CD4-positive, CD25-positive, alpha-beta regulatory T cell (primary cell): ENCODE results near the gene RAB6B. TPM values are rescaled to one million over a fixed set of nuclear protein-coding genes. Genes with fewer than 3 reads are reported as not detected.

Experiments used
- ATAC-seq, 2 donors: fragments of 150-1000 bp; cut with Tn5 transposase; one replicate each; pipeline ENCODE4 v1.10.0; 2021; ENCODE audit warnings: low read depth in 2 of 2, moderate number of reproducible peaks in 2 of 2, moderate library complexity in 1 of 2
- DNase-seq, 3 donors: peaks; one replicate each; pipeline versions ENCODE4 v3.0.0 to v3.0.0-alpha.2; 2012 to 2022; ENCODE audit warnings: mixed read lengths in 1 of 3
- H3K27ac ChIP-seq: one replicate; pipeline ENCODE4 v1.7.0; 2013; ENCODE audit warnings: mild to moderate bottlenecking, low read length; ENCODE audit not compliant: insufficient read depth, poor library complexity, severe bottlenecking
- H3K27me3 ChIP-seq: one replicate; pipeline ENCODE4 v1.7.0; 2013; ENCODE audit warnings: low read length; ENCODE audit not compliant: control insufficient read depth, insufficient read depth
- H3K36me3 ChIP-seq: one replicate; pipeline ENCODE4 v1.7.0; 2013; ENCODE audit warnings: mild to moderate bottlenecking, low read length, moderate library complexity; ENCODE audit not compliant: control insufficient read depth, insufficient read depth
- H3K4me1 ChIP-seq: 2 replicates; pipeline ENCODE4 v1.7.0; 2013; ENCODE audit warnings: mild to moderate bottlenecking, low read length; ENCODE audit not compliant: insufficient read depth, control insufficient read depth, poor library complexity, severe bottlenecking
- H3K4me3 ChIP-seq: one replicate; pipeline ENCODE4 v1.7.0; 2013; ENCODE audit warnings: low read depth, mild to moderate bottlenecking, low read length, moderate library complexity
- H3K9me3 ChIP-seq, 2 experiments: 1 replicate in 1 of 2; 2 replicates in 1 of 2; pipeline ENCODE4 v1.7.0; 2013; ENCODE audit warnings: low read length in 2 of 2, mild to moderate bottlenecking in 1 of 2, moderate library complexity in 1 of 2; ENCODE audit not compliant: control insufficient read depth in 2 of 2
- H3K27ac Mint-ChIP-seq, 3 donors: one replicate each; pipeline ENCODE4 v1.8.0; 2020 to 2022; ENCODE audit warnings: mild to moderate bottlenecking in 3 of 3, mixed read lengths in 3 of 3, moderate library complexity in 2 of 3
- H3K27me3 Mint-ChIP-seq: one replicate; pipeline ENCODE4 v1.8.0; 2022; ENCODE audit warnings: mild to moderate bottlenecking, mixed read lengths
- H3K36me3 Mint-ChIP-seq: one replicate; pipeline ENCODE4 v1.8.0; 2020; ENCODE audit warnings: mixed read lengths
- H3K4me1 Mint-ChIP-seq, 4 donors: one replicate each; pipeline ENCODE4 v1.8.0; 2020 to 2022; ENCODE audit warnings: mixed read lengths in 4 of 4, mild to moderate bottlenecking in 1 of 4
- H3K4me3 Mint-ChIP-seq, 4 donors: one replicate each; pipeline ENCODE4 v1.8.0; 2020 to 2022; ENCODE audit warnings: mild to moderate bottlenecking in 4 of 4, mixed read lengths in 4 of 4, moderate library complexity in 3 of 4
- H3K9me3 Mint-ChIP-seq, 7 donors: one replicate each; pipeline ENCODE4 v1.8.0; 2020 to 2022; ENCODE audit warnings: mixed read lengths in 7 of 7, mild to moderate bottlenecking in 3 of 7, moderate library complexity in 2 of 7
- polyA plus RNA-seq, 4 donors: library from polyadenylated mRNA; unstranded; fragments of 300-500 nt; fragmentation: Illumina TruSeq; gene quantifications; one replicate each; pipeline ENCODE4 v1.2.3, GENCODE V29; 2021
- total RNA-seq: library from RNA; stranded (reverse); gene quantifications from one replicate; pipeline ENCODE4 v1.2.3, GENCODE V29; 2022

Gene RAB6B
- total and polyA plus RNA-seq, 5 donors from 2014 or later: 0.16 to 0.94 (median 0.31) TPM

DNA sequence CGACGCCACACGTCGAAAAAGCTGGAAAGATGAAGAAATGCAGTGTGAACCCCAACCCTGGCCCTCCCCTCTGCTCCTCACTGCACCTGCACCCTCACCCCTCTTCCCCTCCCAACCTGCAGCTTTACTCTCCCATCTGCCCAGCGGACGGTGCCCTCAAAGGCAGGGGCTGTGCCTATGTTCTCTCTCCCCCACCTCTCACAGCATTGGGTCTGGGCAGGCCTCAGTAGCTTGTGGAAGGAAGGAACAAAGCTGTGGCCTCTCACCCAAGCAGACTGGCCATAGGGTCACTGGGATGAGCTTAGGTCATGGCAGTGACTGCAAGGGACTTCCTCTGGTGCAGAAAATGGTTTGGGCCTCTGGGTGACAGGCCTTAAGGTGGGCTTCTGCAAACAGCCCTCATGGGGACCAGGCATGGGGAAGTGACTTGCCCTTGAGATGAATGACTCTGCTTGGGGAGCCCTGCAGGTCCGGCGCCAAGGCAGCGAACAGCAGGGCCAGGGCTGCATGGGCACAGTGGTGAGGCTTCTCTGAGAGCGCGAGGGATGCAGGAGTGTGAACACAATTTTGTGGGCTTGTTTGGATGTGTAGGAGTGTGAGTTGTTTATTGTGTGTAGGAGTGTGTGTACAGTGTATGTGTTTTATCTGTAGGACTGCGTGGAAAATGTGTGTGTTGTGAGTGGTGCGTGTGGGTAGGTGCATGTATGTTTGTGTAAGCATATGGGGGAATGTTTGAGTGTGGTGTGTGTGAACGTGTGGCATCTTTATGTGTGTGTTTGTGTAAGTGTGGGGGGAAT is 60.9 kb downstream of the RAB6B start:
- H3K4me3 ChIP-seq: no peak overlapping the region
- no peaks in the 10 kb centered on the region for H3K27me3 ChIP-seq
- no peaks in the 10 kb centered on the region for H3K36me3 ChIP-seq
- H3K36me3 Mint-ChIP-seq: no peaks in the 10 kb centered on the region
- no peak overlapping the region for H3K27ac ChIP-seq
- peaks cover 0 to 1% (median 0%) of the 10 kb centered on the region in 7 donors for H3K9me3 Mint-ChIP-seq
- no peak for ATAC-seq
- H3K4me1 ChIP-seq: no peaks in the 10 kb centered on the region
- no peak overlapping the region for H3K27ac Mint-ChIP-seq
- H3K9me3 ChIP-seq: no peaks in the 10 kb centered on the region
- H3K4me1 Mint-ChIP-seq: no peaks in the 10 kb centered on the region
- H3K27me3 Mint-ChIP-seq: peaks cover 4% of the 10 kb centered on the region
- DNase-seq: no peak
- no peak overlapping the region for H3K4me3 Mint-ChIP-seq

DNA sequence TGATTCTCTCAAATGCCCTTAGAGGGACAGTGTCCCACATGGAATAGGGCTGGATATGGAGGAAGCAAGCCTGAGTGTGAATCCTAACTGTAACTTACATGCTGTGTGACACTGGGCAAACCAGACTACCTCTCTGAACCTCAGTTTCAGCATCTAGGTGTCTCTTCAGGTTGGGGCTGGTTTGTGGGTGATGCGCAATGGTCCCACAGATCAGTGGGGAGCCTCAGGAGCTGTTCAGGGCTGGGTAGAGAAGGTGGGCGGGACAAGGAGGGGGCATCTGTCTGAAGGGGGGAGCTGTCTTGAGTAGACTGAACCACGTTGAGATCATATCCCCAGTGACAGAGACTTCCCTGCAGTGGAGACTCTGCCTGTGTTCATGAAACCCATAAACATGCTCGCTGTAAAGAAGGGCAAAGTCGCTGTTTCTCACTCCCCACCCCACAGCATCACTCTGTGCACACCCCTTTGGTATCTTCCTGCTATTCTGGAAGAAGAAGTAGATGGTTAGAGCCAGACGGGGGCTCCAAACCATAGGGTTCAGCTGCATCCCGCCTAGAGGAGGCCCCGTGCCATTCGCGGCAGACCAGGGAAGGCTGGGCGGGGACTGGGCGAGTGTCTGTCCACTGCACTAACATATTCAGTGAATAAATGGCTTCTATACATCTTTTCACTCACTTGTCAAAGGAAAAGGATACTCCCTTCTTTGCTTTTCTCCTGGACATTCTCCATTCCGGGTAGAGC is 61.6 kb downstream of the RAB6B start:
- DNase-seq (no peak), ATAC-seq (no peak)
- Histone ChIP-seq H3K9me3 (no peaks in the 10 kb centered on the region), H3K4me1 (no peaks in the 10 kb centered on the region), H3K4me3 (no peak overlapping the region), H3K27me3 (no peaks in the 10 kb centered on the region), H3K36me3 (no peaks in the 10 kb centered on the region), H3K27ac (no peak overlapping the region)
- H3K27me3 Mint-ChIP-seq: peaks cover 4% of the 10 kb centered on the region
- H3K36me3 Mint-ChIP-seq: no peaks in the 10 kb centered on the region
- H3K27ac Mint-ChIP-seq: peak overlapping the region in 1 of 3 donors; percentile 15
- peaks cover 0 to 1% (median 0%) of the 10 kb centered on the region in 7 donors for H3K9me3 Mint-ChIP-seq
- no peak overlapping the region for H3K4me3 Mint-ChIP-seq
- H3K4me1 Mint-ChIP-seq: no peaks in the 10 kb centered on the region

DNA sequence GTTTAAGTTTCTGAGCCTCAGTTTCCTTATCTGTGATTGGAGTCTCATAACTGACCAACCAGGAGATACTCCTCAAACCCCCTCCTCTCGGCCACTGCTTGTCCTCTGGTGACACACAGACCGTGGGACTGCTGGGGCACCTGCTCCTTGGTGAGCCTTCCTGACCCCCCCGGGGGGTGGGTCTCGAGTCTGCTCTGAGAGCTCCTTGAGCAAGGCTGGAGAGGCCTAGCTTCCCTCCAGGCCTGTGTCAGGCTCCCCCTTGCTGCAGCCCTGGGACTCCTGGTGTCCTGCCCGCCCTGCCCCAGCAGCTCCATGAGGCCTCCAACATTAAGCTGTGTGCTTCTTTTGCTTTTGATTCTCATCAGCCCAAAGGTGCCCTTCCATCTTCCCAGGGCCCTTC is 62.4 kb downstream of the RAB6B start:
- DNase-seq (no peak), ATAC-seq (no peak)
- Mint-ChIP-seq H3K27ac (peak overlapping the region in 1 of 3 donors; percentile 15), H3K4me1 (no peaks in the 10 kb centered on the region), H3K36me3 (no peaks in the 10 kb centered on the region), H3K27me3 (peaks cover 4% of the 10 kb centered on the region), H3K4me3 (no peak overlapping the region), H3K9me3 (peaks cover 0 to 1% (median 0%) of the 10 kb centered on the region in 7 donors)
- Histone ChIP-seq H3K27me3 (no peaks in the 10 kb centered on the region), H3K4me1 (no peaks in the 10 kb centered on the region), H3K36me3 (no peaks in the 10 kb centered on the region), H3K9me3 (no peaks in the 10 kb centered on the region), H3K4me3 (no peak overlapping the region), H3K27ac (no peak overlapping the region)

DNA sequence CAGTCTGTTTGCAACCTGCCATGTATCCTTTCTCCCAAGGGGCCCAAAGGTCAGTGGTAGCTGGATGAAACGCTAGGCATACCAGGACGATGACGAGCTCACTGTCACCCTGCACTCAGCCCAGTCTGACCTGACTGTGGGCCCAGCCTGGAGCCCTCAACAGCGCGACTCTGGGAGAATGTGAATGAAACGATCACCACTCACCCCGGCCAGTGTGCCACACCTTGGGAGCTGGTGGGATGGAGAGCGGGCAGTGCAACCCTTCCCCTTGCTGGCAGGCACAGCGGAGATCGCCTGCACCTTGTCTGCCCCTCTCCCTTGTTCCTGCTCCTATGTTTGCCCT is 62.9 kb downstream of the RAB6B start:
- ATAC-seq: no peak
- H3K4me3 ChIP-seq: no peak overlapping the region
- H3K9me3 ChIP-seq: no peaks in the 10 kb centered on the region
- H3K4me3 Mint-ChIP-seq: no peak overlapping the region
- no peaks in the 10 kb centered on the region for H3K4me1 Mint-ChIP-seq
- H3K36me3 Mint-ChIP-seq: no peaks in the 10 kb centered on the region
- no peaks in the 10 kb centered on the region for H3K27me3 ChIP-seq
- H3K27ac ChIP-seq: no peak overlapping the region
- DNase-seq: no peak
- no peaks in the 10 kb centered on the region for H3K36me3 ChIP-seq
- H3K9me3 Mint-ChIP-seq: peaks cover 0 to 1% (median 0%) of the 10 kb centered on the region in 7 donors
- H3K27me3 Mint-ChIP-seq: peaks cover 4% of the 10 kb centered on the region
- H3K4me1 ChIP-seq: no peaks in the 10 kb centered on the region
- no peak overlapping the region for H3K27ac Mint-ChIP-seq

DNA sequence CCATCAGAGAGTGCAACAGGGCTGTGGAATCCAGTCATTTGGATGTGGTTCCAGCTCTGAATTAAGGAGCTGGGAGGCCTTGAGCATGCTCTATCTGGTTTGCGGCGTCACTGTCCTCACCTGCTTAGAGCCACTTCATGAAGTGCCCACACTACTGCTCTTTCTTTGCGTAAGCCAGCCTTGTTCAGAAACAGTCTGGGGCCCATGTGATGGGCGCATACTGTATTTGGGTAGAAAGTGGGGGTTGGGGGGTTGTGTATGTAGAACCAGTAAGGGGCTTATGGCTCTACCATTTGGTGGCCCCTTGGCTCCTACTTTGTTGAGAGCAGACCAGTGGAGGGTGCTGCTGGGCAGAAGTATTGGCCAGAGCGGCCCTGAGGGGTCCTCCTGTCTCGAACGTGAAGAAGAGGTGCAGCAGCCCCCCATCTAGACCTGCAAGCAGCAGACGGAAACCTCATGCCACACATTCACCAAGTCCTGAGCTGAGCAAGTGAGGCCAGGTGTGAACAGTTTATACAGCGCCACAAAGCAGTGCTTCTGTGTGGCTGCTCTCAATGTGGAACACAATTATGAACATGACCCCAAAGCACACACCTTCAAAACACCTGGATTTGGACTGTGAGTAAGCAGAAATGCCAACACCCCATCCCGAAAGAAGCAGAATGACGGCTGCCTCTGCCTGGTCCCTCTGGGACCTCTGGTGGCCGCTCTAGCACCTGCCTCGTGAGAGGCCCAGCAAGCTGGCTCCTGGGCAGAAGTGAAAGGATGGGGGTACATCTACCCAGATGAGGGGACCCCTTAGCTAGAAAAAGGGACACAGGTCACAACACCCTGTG is 63.5 kb downstream of the RAB6B start:
- ATAC-seq (no peak), DNase-seq (no peak)
- H3K27me3 ChIP-seq: no peaks in the 10 kb centered on the region
- H3K4me1 ChIP-seq: no peaks in the 10 kb centered on the region
- H3K4me3 ChIP-seq: no peak overlapping the region
- Mint-ChIP-seq H3K36me3 (no peaks in the 10 kb centered on the region), H3K27me3 (peaks cover 3% of the 10 kb centered on the region), H3K27ac (no peak overlapping the region), H3K9me3 (peaks cover 0 to 1% (median 0%) of the 10 kb centered on the region in 7 donors), H3K4me1 (no peaks in the 10 kb centered on the region), H3K4me3 (no peak overlapping the region)
- H3K27ac ChIP-seq: no peak overlapping the region
- no peaks in the 10 kb centered on the region for H3K9me3 ChIP-seq
- no peaks in the 10 kb centered on the region for H3K36me3 ChIP-seq

DNA sequence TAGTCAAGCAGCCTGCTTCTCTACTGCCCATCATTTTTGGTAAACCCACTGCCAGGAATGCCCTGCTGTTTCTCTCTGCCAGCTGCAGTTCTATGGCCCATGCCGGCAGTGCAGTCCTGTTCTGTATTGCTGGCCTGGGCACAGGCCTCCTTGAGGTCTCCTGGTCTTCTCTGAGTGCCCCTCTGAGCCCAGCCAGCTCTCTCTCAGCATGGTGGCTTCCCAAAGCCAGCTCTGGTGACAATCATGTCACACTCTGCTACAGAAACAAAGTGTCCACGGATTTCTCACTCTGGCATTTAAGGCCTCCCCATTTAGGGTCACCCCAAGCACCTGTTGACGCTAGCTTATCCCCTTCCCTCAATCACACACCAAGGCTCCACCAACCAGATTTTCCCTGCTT is 65.6 kb downstream of the RAB6B start:
- H3K9me3 ChIP-seq: no peaks in the 10 kb centered on the region
- no peaks in the 10 kb centered on the region for H3K27me3 ChIP-seq
- DNase-seq: no peak
- H3K36me3 ChIP-seq: peaks cover 6% of the 10 kb centered on the region
- no peak overlapping the region for H3K4me3 ChIP-seq
- H3K27ac ChIP-seq: no peak overlapping the region
- Mint-ChIP-seq H3K27ac (no peak overlapping the region), H3K4me3 (no peak overlapping the region), H3K9me3 (no peaks in the 10 kb centered on the region), H3K36me3 (peaks cover 13% of the 10 kb centered on the region), H3K4me1 (no peaks in the 10 kb centered on the region), H3K27me3 (no peaks in the 10 kb centered on the region)
- H3K4me1 ChIP-seq: no peaks in the 10 kb centered on the region
- ATAC-seq: no peak

DNA sequence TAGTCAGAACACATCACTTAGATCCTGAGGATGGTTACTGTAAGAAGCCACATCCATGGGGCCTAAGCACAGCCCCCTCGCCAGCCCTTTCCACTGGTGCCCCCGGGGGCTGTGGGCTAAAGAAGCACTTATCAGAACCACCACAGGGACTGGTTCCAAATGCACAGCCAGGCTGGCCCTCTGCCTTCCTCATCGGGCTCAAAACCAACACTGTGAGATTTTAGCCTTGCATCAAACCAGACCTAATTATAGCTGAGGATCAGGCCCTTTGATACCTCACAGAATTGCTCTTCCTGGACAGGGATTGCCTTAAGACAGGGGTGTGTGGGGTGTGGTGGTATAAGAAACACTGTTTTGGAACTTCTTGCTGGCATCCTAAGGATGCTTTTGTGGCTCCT is 66.4 kb downstream of the RAB6B start:
- H3K36me3 Mint-ChIP-seq: peaks cover 17% of the 10 kb centered on the region
- no peak overlapping the region for H3K27ac ChIP-seq
- no peaks in the 10 kb centered on the region for H3K27me3 Mint-ChIP-seq
- no peak overlapping the region for H3K4me3 ChIP-seq
- H3K4me1 ChIP-seq: no peaks in the 10 kb centered on the region
- H3K9me3 ChIP-seq: no peaks in the 10 kb centered on the region
- no peak overlapping the region for H3K27ac Mint-ChIP-seq
- no peak for ATAC-seq
- no peak overlapping the region for H3K4me3 Mint-ChIP-seq
- no peaks in the 10 kb centered on the region for H3K9me3 Mint-ChIP-seq
- H3K27me3 ChIP-seq: no peaks in the 10 kb centered on the region
- DNase-seq: no peak
- H3K4me1 Mint-ChIP-seq: no peaks in the 10 kb centered on the region
- peaks cover 12% of the 10 kb centered on the region for H3K36me3 ChIP-seq
